Measurements from ENCODE around the gene MAB21L4.

- TF ChIP-seq CTCF (IDR thresholded peaks at IDR 0.05) (no peak), ZFX (IDR thresholded peaks at IDR 0.05; ENCODE audit: borderline replicate concordance) (no peak)
Observed at GRCh38 chr2:240881913-240882312, 14.0 kb downstream of the MAB21L4 start.

Data from 22Rv1 (cell line).